Liver (tissue), 9 donors: ENCODE data around the gene MED31. TPM values are rescaled to one million over a fixed set of nuclear protein-coding genes. Genes with fewer than 3 reads are reported as not detected.

Experiments used
- DNase-seq: peaks from one replicate; pipeline ENCODE4 v3.0.0-alpha.2; 2017; ENCODE audit warnings: low spot score
- H3K27ac ChIP-seq, 2 donors: one replicate each; pipeline ENCODE4 v1.7.0; 2013; ENCODE audit warnings: inconsistent platforms in 2 of 2, low read length in 2 of 2, control low read depth in 1 of 2, low read depth in 1 of 2, mild to moderate bottlenecking in 1 of 2
- H3K27me3 ChIP-seq, 4 donors: one replicate each; pipeline versions ENCODE4 v1.6.1 to v1.7.0; 2013; ENCODE audit warnings: low read length in 3 of 4, inconsistent platforms in 1 of 4, mild to moderate bottlenecking in 1 of 4, moderate library complexity in 1 of 4; ENCODE audit not compliant: control insufficient read depth in 4 of 4, insufficient read depth in 4 of 4
- H3K36me3 ChIP-seq, 4 donors: one replicate each; pipeline versions ENCODE4 v1.6.1 to v1.7.0; 2013; ENCODE audit warnings: low read length in 3 of 4, mild to moderate bottlenecking in 3 of 4, low read depth in 1 of 4, moderate library complexity in 1 of 4; ENCODE audit not compliant: control insufficient read depth in 4 of 4, insufficient read depth in 3 of 4
- H3K4me1 ChIP-seq, 4 donors: one replicate each; pipeline versions ENCODE4 v1.6.1 to v1.7.0; 2013; ENCODE audit warnings: low read length in 3 of 4, mild to moderate bottlenecking in 3 of 4, moderate library complexity in 1 of 4; ENCODE audit not compliant: control insufficient read depth in 4 of 4, insufficient read depth in 4 of 4
- H3K4me3 ChIP-seq, 3 donors: one replicate each; pipeline versions ENCODE4 v1.6.1 to v1.7.0; 2013; ENCODE audit warnings: low read length in 3 of 3, control low read depth in 1 of 3, low read depth in 1 of 3, mild to moderate bottlenecking in 1 of 3
- H3K9ac ChIP-seq, 2 donors: one replicate each; pipeline ENCODE4 v1.7.0; 2013; ENCODE audit warnings: low read length in 2 of 2, mild to moderate bottlenecking in 2 of 2, moderate library complexity in 2 of 2, control low read depth in 1 of 2, low read depth in 1 of 2
- H3K9me3 ChIP-seq, 4 donors: one replicate each; pipeline versions ENCODE4 v1.6.1 to v1.7.0; 2013; ENCODE audit warnings: low read length in 3 of 4; ENCODE audit not compliant: control insufficient read depth in 4 of 4
- ATF3 ChIP-seq: IDR thresholded peaks from 2 replicates; pipeline ENCODE4 v1.6.1; 2016; ENCODE audit warnings: antibody characterized with exemption
- EGR1 ChIP-seq, 2 donors: IDR thresholded peaks; 2 replicates each; pipeline ENCODE4 v1.6.1; 2016 to 2018; ENCODE audit warnings: antibody characterized with exemption in 2 of 2, low read depth in 2 of 2
- FOXA1 ChIP-seq: IDR thresholded peaks from 2 replicates; pipeline ENCODE4 v1.6.1; 2016; ENCODE audit warnings: antibody characterized with exemption
- FOXA2 ChIP-seq: IDR thresholded peaks from 2 replicates; pipeline ENCODE4 v1.6.1; 2016; ENCODE audit warnings: antibody characterized with exemption
- GABPA ChIP-seq, 2 donors: IDR thresholded peaks in 1 of 2; conservative IDR thresholded peaks in 1 of 2; 2 replicates each; pipeline ENCODE4 v1.6.1; 2016; ENCODE audit warnings: antibody characterized with exemption in 2 of 2, mild to moderate bottlenecking in 1 of 2, moderate library complexity in 1 of 2
- HNF4A ChIP-seq, 2 donors: conservative IDR thresholded peaks; 2 replicates each; pipeline ENCODE4 v1.6.1; 2016; ENCODE audit warnings: antibody characterized with exemption in 2 of 2, mild to moderate bottlenecking in 2 of 2
- HNF4G ChIP-seq: IDR thresholded peaks from 2 replicates; pipeline ENCODE4 v1.6.1; 2016; ENCODE audit warnings: antibody characterized with exemption
- JUND ChIP-seq, 2 donors: IDR thresholded peaks; 2 replicates each; pipeline ENCODE4 v1.6.1; 2016; ENCODE audit warnings: antibody characterized with exemption in 2 of 2
- MAX ChIP-seq: IDR thresholded peaks from 2 replicates; pipeline ENCODE4 v1.6.1; 2016; ENCODE audit warnings: antibody characterized with exemption
- NR2F2 ChIP-seq: IDR thresholded peaks from 2 replicates; pipeline ENCODE4 v1.6.1; 2016; ENCODE audit warnings: antibody characterized with exemption
- RAD21 ChIP-seq, 2 donors: IDR thresholded peaks; 2 replicates each; pipeline ENCODE4 v1.6.1; 2016; ENCODE audit warnings: antibody characterized with exemption in 2 of 2, mild to moderate bottlenecking in 2 of 2
- RXRA ChIP-seq, 2 donors: IDR thresholded peaks; 2 replicates each; pipeline ENCODE4 v1.6.1; 2017 to 2018; ENCODE audit warnings: antibody characterized with exemption in 2 of 2, mild to moderate bottlenecking in 1 of 2
- SP1 ChIP-seq: IDR thresholded peaks from 2 replicates; pipeline ENCODE4 v1.6.1; 2018; ENCODE audit warnings: antibody characterized with exemption, mild to moderate bottlenecking
- TAF1 ChIP-seq: conservative IDR thresholded peaks from 2 replicates; pipeline ENCODE4 v1.6.1; 2016; ENCODE audit warnings: antibody characterized with exemption, mild to moderate bottlenecking
- YY1 ChIP-seq: IDR thresholded peaks from 2 replicates; pipeline ENCODE4 v1.6.1; 2016; ENCODE audit warnings: antibody characterized with exemption, mild to moderate bottlenecking
- ZBTB33 ChIP-seq: IDR thresholded peaks from 2 replicates; pipeline ENCODE4 v1.6.1; 2016; ENCODE audit warnings: antibody characterized with exemption
- WGBS: extraction: QIAGEN DNeasy Blood & Tissue Kit; methylation state at CpG from one replicate; pipeline ENCODE4 v1.1.7; 2013; 5-methylcytosine and 5-hydroxymethylcytosine counted together
- polyA plus RNA-seq, 2 donors: library from polyadenylated mRNA; stranded (reverse) in 1 of 2; unstranded in 1 of 2; fragments of 200-250 nt in 1 of 2; fragments of >200 nt in 1 of 2; fragmentation: Nextera tagmentation in 1 of 2; extraction: Ambion mirVana in 1 of 2; gene quantifications; one replicate each; pipeline versions ENCODE4 v1.2.1 to v1.2.3, GENCODE V29; 2013 to 2015
- total RNA-seq, 2 donors: library from RNA; depleted of rRNA; stranded (reverse); fragments of >200 nt; gene quantifications; one replicate each; pipeline ENCODE4 v1.2.3, GENCODE V29; 2014
- TF ChIP-seq, protein P1 (sequence below): IDR thresholded peaks from 2 replicates; pipeline ENCODE4 v1.6.1; 2016; ENCODE audit warnings: antibody characterized with exemption, mild to moderate bottlenecking
- donor health status: healthy.
- donor health status: healthy.
- donor health status: healthy.
- donor health status: healthy.
- donor health status: healthy.

The MED31 gene
- total and polyA plus RNA-seq, 4 donors: 6.9 to 29.8 (median 8.7) TPM

DNA sequence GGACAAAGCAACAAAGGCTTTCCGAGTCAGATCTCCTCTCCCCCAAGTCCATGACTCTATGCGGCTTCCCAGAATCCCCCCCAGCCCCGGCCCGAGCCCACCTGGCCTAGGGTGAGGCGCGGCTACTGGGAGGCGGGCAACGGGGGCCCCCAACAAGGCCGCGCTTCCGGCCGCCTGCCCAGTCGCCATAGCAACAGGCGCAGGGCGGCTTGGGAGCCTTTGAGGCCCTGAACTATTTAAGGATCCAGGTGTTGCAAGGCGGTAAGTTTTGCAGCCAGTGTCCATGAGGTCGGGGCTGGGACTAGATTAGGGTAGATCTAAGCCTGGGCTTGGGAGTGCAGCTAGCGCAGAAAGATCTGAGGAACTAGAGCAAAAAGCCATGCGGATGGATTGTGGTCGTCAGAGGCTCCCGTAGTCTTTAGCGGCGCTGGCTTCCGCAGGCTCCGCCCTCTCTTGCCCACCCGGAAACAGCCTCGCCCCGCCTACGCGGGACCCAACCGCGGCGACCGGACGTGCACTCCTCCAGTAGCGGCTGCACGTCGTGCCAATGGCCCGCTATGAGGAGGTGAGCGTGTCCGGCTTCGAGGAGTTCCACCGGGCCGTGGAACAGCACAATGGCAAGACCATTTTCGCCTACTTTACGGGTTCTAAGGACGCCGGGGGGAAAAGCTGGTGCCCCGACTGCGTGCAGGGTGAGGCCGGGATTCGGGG is 10.7 kb downstream of the MED31 start, which contains the start of the genes KIAA0753 and TXNDC17:
Gene KIAA0753, minus strand, starts transcription at position 176 of the 711 bp plus-strand sequence. CDS start 5,608 bp downstream, outside the sequence.
Gene TXNDC17, plus strand, starts transcription at position 525 of the 711 bp plus-strand sequence. Its CDS starts 23 bp downstream, at position 548.
- H3K27me3 ChIP-seq: no peaks in the 10 kb centered on the region
- H3K4me3 ChIP-seq: peak within 1 kb of the TSS; percentile 88 to 94 (median 90)
- WGBS: under 1% methylated on average over 52 of the region's 52 CpGs
- H3K9me3 ChIP-seq: no peaks in the 10 kb centered on the region
- H3K9ac ChIP-seq: peak within 1 kb of the TSS; percentile 68 to 80
- TF ChIP-seq YY1 (peak; percentile 89), MAX (peak; percentile 79), FOXA1 (no peak), ATF3 (no peak), SP1 (peak; percentile 53), RAD21 (IDR thresholded peaks at IDR 0.05) (no peak), HNF4G (no peak), GABPA (IDR thresholded peaks at IDR 0.05 in 1 of 2, conservative IDR thresholded peaks at IDR 0.05 in 1 of 2) (peak; percentile 56 to 91), EGR1 (IDR thresholded peaks at IDR 0.05; ENCODE audit: low read depth in 2 of 2) (peak in 1 of 2 donors; percentile 65), NR2F2 (peak; percentile 24), HNF4A (conservative IDR thresholded peaks at IDR 0.05) (peak in 1 of 2 donors; percentile 23), JUND (IDR thresholded peaks at IDR 0.05) (no peak), ZBTB33 (peak; percentile 94), RXRA (IDR thresholded peaks at IDR 0.05) (peak; percentile 25 to 51), FOXA2 (no peak), TAF1 (peak; percentile 96)
- TF ChIP-seq, protein P1, sequence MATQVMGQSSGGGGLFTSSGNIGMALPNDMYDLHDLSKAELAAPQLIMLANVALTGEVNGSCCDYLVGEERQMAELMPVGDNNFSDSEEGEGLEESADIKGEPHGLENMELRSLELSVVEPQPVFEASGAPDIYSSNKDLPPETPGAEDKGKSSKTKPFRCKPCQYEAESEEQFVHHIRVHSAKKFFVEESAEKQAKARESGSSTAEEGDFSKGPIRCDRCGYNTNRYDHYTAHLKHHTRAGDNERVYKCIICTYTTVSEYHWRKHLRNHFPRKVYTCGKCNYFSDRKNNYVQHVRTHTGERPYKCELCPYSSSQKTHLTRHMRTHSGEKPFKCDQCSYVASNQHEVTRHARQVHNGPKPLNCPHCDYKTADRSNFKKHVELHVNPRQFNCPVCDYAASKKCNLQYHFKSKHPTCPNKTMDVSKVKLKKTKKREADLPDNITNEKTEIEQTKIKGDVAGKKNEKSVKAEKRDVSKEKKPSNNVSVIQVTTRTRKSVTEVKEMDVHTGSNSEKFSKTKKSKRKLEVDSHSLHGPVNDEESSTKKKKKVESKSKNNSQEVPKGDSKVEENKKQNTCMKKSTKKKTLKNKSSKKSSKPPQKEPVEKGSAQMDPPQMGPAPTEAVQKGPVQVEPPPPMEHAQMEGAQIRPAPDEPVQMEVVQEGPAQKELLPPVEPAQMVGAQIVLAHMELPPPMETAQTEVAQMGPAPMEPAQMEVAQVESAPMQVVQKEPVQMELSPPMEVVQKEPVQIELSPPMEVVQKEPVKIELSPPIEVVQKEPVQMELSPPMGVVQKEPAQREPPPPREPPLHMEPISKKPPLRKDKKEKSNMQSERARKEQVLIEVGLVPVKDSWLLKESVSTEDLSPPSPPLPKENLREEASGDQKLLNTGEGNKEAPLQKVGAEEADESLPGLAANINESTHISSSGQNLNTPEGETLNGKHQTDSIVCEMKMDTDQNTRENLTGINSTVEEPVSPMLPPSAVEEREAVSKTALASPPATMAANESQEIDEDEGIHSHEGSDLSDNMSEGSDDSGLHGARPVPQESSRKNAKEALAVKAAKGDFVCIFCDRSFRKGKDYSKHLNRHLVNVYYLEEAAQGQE: peak; percentile 84
- DNase-seq: peak; percentile 90
- H3K27ac ChIP-seq: peak within 1 kb of the TSS; percentile 69 to 82
- peaks cover 3 to 34% (median 26%) of the 10 kb centered on the region in 4 donors for H3K4me1 ChIP-seq
- H3K36me3 ChIP-seq: peaks cover under 1 to 15% (median 7%) of the 10 kb centered on the region in 4 donors
